ENCODE measurements around the gene SREBF2. TPM values are rescaled to one million over a fixed set of nuclear protein-coding genes. Genes with fewer than 3 reads are reported as not detected.

Gene SREBF2
- total and polyA plus RNA-seq, 2 of the 8 experiments (the other 6 are each of a cell fraction or from before 2014, with no cell fraction given) = 125 to 144 TPM

- TF ChIP-seq, protein P1, sequence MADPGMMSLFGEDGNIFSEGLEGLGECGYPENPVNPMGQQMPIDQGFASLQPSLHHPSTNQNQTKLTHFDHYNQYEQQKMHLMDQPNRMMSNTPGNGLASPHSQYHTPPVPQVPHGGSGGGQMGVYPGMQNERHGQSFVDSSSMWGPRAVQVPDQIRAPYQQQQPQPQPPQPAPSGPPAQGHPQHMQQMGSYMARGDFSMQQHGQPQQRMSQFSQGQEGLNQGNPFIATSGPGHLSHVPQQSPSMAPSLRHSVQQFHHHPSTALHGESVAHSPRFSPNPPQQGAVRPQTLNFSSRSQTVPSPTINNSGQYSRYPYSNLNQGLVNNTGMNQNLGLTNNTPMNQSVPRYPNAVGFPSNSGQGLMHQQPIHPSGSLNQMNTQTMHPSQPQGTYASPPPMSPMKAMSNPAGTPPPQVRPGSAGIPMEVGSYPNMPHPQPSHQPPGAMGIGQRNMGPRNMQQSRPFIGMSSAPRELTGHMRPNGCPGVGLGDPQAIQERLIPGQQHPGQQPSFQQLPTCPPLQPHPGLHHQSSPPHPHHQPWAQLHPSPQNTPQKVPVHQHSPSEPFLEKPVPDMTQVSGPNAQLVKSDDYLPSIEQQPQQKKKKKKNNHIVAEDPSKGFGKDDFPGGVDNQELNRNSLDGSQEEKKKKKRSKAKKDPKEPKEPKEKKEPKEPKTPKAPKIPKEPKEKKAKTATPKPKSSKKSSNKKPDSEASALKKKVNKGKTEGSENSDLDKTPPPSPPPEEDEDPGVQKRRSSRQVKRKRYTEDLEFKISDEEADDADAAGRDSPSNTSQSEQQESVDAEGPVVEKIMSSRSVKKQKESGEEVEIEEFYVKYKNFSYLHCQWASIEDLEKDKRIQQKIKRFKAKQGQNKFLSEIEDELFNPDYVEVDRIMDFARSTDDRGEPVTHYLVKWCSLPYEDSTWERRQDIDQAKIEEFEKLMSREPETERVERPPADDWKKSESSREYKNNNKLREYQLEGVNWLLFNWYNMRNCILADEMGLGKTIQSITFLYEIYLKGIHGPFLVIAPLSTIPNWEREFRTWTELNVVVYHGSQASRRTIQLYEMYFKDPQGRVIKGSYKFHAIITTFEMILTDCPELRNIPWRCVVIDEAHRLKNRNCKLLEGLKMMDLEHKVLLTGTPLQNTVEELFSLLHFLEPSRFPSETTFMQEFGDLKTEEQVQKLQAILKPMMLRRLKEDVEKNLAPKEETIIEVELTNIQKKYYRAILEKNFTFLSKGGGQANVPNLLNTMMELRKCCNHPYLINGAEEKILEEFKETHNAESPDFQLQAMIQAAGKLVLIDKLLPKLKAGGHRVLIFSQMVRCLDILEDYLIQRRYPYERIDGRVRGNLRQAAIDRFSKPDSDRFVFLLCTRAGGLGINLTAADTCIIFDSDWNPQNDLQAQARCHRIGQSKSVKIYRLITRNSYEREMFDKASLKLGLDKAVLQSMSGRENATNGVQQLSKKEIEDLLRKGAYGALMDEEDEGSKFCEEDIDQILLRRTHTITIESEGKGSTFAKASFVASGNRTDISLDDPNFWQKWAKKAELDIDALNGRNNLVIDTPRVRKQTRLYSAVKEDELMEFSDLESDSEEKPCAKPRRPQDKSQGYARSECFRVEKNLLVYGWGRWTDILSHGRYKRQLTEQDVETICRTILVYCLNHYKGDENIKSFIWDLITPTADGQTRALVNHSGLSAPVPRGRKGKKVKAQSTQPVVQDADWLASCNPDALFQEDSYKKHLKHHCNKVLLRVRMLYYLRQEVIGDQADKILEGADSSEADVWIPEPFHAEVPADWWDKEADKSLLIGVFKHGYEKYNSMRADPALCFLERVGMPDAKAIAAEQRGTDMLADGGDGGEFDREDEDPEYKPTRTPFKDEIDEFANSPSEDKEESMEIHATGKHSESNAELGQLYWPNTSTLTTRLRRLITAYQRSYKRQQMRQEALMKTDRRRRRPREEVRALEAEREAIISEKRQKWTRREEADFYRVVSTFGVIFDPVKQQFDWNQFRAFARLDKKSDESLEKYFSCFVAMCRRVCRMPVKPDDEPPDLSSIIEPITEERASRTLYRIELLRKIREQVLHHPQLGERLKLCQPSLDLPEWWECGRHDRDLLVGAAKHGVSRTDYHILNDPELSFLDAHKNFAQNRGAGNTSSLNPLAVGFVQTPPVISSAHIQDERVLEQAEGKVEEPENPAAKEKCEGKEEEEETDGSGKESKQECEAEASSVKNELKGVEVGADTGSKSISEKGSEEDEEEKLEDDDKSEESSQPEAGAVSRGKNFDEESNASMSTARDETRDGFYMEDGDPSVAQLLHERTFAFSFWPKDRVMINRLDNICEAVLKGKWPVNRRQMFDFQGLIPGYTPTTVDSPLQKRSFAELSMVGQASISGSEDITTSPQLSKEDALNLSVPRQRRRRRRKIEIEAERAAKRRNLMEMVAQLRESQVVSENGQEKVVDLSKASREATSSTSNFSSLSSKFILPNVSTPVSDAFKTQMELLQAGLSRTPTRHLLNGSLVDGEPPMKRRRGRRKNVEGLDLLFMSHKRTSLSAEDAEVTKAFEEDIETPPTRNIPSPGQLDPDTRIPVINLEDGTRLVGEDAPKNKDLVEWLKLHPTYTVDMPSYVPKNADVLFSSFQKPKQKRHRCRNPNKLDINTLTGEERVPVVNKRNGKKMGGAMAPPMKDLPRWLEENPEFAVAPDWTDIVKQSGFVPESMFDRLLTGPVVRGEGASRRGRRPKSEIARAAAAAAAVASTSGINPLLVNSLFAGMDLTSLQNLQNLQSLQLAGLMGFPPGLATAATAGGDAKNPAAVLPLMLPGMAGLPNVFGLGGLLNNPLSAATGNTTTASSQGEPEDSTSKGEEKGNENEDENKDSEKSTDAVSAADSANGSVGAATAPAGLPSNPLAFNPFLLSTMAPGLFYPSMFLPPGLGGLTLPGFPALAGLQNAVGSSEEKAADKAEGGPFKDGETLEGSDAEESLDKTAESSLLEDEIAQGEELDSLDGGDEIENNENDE (IDR thresholded peaks at IDR 0.05; ENCODE audit: insufficient replicate concordance, low read length) = no peak
- TF ChIP-seq CEBPB (IDR thresholded peaks at IDR 0.05; ENCODE audit: low read depth, low read length) = no peak
- TF ChIP-seq, protein P2, sequence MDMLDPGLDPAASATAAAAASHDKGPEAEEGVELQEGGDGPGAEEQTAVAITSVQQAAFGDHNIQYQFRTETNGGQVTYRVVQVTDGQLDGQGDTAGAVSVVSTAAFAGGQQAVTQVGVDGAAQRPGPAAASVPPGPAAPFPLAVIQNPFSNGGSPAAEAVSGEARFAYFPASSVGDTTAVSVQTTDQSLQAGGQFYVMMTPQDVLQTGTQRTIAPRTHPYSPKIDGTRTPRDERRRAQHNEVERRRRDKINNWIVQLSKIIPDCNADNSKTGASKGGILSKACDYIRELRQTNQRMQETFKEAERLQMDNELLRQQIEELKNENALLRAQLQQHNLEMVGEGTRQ (IDR thresholded peaks at IDR 0.05; ENCODE audit: low read length) = no peak
- no peak for TF ChIP-seq CHD1 (IDR thresholded peaks at IDR 0.05; ENCODE audit: low read depth, low read length)
- no peak for TF ChIP-seq SUZ12 (IDR thresholded peaks at IDR 0.05; ENCODE audit: low read length)
- no peak for TF ChIP-seq SIX5 (IDR thresholded peaks at IDR 0.05; ENCODE audit: low read depth, low read length)
- TF ChIP-seq CTBP2 (IDR thresholded peaks at IDR 0.05; ENCODE audit: borderline replicate concordance, insufficient read depth, insufficient read length, low read length) = no peak
Observed at GRCh38 chr22:41812805-41813545, 19.9 kb upstream of the SREBF2 start (continued).

Measured in H1 (cell line).